ENCODE measurements around the gene HHIPL1. TPM values are rescaled to one million over a fixed set of nuclear protein-coding genes. Genes with fewer than 3 reads are reported as not detected.

The HHIPL1 gene
- 4.4 and 7.9 TPM in 2 replicates for total RNA-seq

GRCh38 chr14:99644723-99645544, at the start of gene HHIPL1:
TSS of gene HHIPL1 (plus strand) at chr14:99645129. CDS start at chr14:99645208, 79 bp downstream.

GRCh38 chr14:99603471-99604277, 41.3 kb upstream of the HHIPL1 start, which contains the start of gene CCDC85C:
TSS of gene CCDC85C (minus strand) at chr14:99604207. CDS start at chr14:99603959, 248 bp downstream.

GRCh38 chr14:99683619-99684409, 38.9 kb downstream of the HHIPL1 start, which contains the start of gene CYP46A1:
TSS of gene CYP46A1 (plus strand) at chr14:99684298. CDS start at chr14:99684418, 120 bp downstream.

Other genes starting within 250 kb of the HHIPL1 start
- 29.2 and 41.8 TPM in 2 replicates for gene SETD3, start 164.3 kb upstream of the HHIPL1 start, total RNA-seq
- 34.2 and 34.3 TPM in 2 replicates for gene CCNK, start 163.7 kb upstream of the HHIPL1 start, total RNA-seq
- 1.7 and 3.4 TPM in 2 replicates for gene CCDC85C, start 40.9 kb upstream of the HHIPL1 start, total RNA-seq
- gene CYP46A1, start 39.2 kb downstream of the HHIPL1 start, total RNA-seq: under 0.01 and 0.74 TPM in 2 replicates
- 62.0 and 77.8 TPM in 2 replicates for gene EML1, start 148.3 kb downstream of the HHIPL1 start, total RNA-seq